ENCODE data around the gene ASXL1.

ASXL1 gene

GRCh38 chr20:32435449-32436107, 77.4 kb downstream of the ASXL1 start:
- Histone ChIP-seq H3K4me3 (no peak overlapping the region), H3K27ac (no peak overlapping the region)
- no peak for TF ChIP-seq CTCF (IDR thresholded peaks at IDR 0.05)
- no peak for DNase-seq (ENCODE audit: low spot score)

GRCh38 chr20:32436142-32436861, 78.2 kb downstream of the ASXL1 start:
- DNase-seq (ENCODE audit: low spot score), result no peak
- Histone ChIP-seq H3K4me3 (no peak overlapping the region), H3K27ac (no peak overlapping the region)
- TF ChIP-seq CTCF (IDR thresholded peaks at IDR 0.05), result no peak

- DNase-seq (ENCODE audit: low spot score), result no peak
- H3K4me3 ChIP-seq, result no peak overlapping the region
- H3K27ac ChIP-seq, result no peak overlapping the region
- TF ChIP-seq CTCF (IDR thresholded peaks at IDR 0.05), result no peak
Observed at GRCh38 chr20:32436968-32437367, 78.8 kb downstream of the ASXL1 start.

- no peak for TF ChIP-seq CTCF (IDR thresholded peaks at IDR 0.05)
- Histone ChIP-seq H3K4me3 (no peak overlapping the region), H3K27ac (no peak overlapping the region)
- DNase-seq (ENCODE audit: low spot score), result no peak
Observed at GRCh38 chr20:32437391-32438074, 79.4 kb downstream of the ASXL1 start.

GRCh38 chr20:32438331-32438858, 80.3 kb downstream of the ASXL1 start:
- TF ChIP-seq CTCF (IDR thresholded peaks at IDR 0.05), result no peak
- Histone ChIP-seq H3K27ac (no peak overlapping the region), H3K4me3 (no peak overlapping the region)
- DNase-seq (ENCODE audit: low spot score), result no peak

- Histone ChIP-seq H3K4me3 (no peak overlapping the region), H3K27ac (no peak overlapping the region)
- no peak for DNase-seq (ENCODE audit: low spot score)
- TF ChIP-seq CTCF (IDR thresholded peaks at IDR 0.05), result no peak
Observed at GRCh38 chr20:32439132-32439829, 81.2 kb downstream of the ASXL1 start.

Measured in coronary artery (tissue), 2 donors.